HepG2 (cell line): ENCODE measurements around the gene ACER3. TPM values are rescaled to one million over a fixed set of nuclear protein-coding genes. Genes with fewer than 3 reads are reported as not detected.
A peak's percentile ranks its signal among the peaks of the same experiment; 100 is the strongest.

ENCODE experiments used
- BORCS8-MEF2B ChIP-seq: sonication (generic); formaldehyde crosslinking; IDR thresholded peaks from 2 replicates; pipeline ENCODE4 v1.8.0; 2022; ENCODE audit warnings: mild to moderate bottlenecking, missing genetic modification reagents
- E2F5 ChIP-seq: sonication (generic); formaldehyde crosslinking; conservative IDR thresholded peaks from 2 replicates; pipeline ENCODE4 v1.4.0; 2020; ENCODE audit warnings: missing genetic modification reagents
- FOXK1 ChIP-seq: sonication (generic); formaldehyde crosslinking; IDR thresholded peaks from 2 replicates; pipeline ENCODE4 v1.4.0; 2020; ENCODE audit warnings: low read depth, missing genetic modification reagents, borderline replicate concordance
- IKZF1 ChIP-seq: fragments of 450-650 bp; IDR thresholded peaks from 2 replicates; pipeline ENCODE4 v1.7.1; 2016
- IKZF5 ChIP-seq: IDR thresholded peaks from 2 replicates; pipeline ENCODE4 v1.6.1; 2018; ENCODE audit warnings: missing genetic modification reagents, mild to moderate bottlenecking, missing compliant biosample characterization
- KDM2A ChIP-seq: sonication (generic); formaldehyde crosslinking; IDR thresholded peaks from 2 replicates; pipeline ENCODE4 v1.4.0; 2020; ENCODE audit warnings: low read depth, missing genetic modification reagents, borderline replicate concordance
- LCORL ChIP-seq, 2 experiments: fragments of 450-650 bp in 1 of 2; sonication (generic) in 1 of 2; formaldehyde crosslinking in 1 of 2; IDR thresholded peaks; 2 replicates each; pipeline versions ENCODE4 v1.5.0 to v1.6.1; 2017 to 2020; ENCODE audit warnings: antibody characterized with exemption in 1 of 2, missing genetic modification reagents in 1 of 2
- MIXL1 ChIP-seq: IDR thresholded peaks from 2 replicates; pipeline ENCODE4 v1.6.1; 2016
- MXI1 ChIP-seq: IDR thresholded peaks from 3 replicates; pipeline ENCODE4 v1.6.1; 2012; ENCODE audit warnings: low read depth, low read length, inconsistent platforms, borderline replicate concordance
- POLR2AphosphoS5 ChIP-seq: IDR thresholded peaks from 2 replicates; pipeline ENCODE4 v1.6.1; 2012; ENCODE audit warnings: low read depth, low read length
- THAP8 ChIP-seq: sonication (generic); formaldehyde crosslinking; IDR thresholded peaks from 2 replicates; pipeline ENCODE4 v1.5.1; 2020; ENCODE audit warnings: missing genetic modification reagents, mild to moderate bottlenecking, borderline replicate concordance
- ZBTB37 ChIP-seq: sonication (generic); formaldehyde crosslinking; IDR thresholded peaks from 2 replicates; pipeline ENCODE4 v1.4.0; 2020; ENCODE audit warnings: mild to moderate bottlenecking, missing genetic modification reagents
- ZFP41 ChIP-seq: sonication (generic); formaldehyde crosslinking; IDR thresholded peaks from 2 replicates; pipeline ENCODE4 v1.4.0; 2020; ENCODE audit warnings: mild to moderate bottlenecking, missing genetic modification reagents, borderline replicate concordance
- ZMYM2 ChIP-seq: sonication (generic); formaldehyde crosslinking; IDR thresholded peaks from 2 replicates; pipeline ENCODE4 v1.8.0; 2022; ENCODE audit warnings: mild to moderate bottlenecking, missing genetic modification reagents
- ZNF18 ChIP-seq: sonication (generic); formaldehyde crosslinking; IDR thresholded peaks from 2 replicates; pipeline ENCODE4 v1.8.0; 2022; ENCODE audit warnings: mild to moderate bottlenecking, missing genetic modification reagents; ENCODE audit not compliant: insufficient replicate concordance
- ZNF282 ChIP-seq: fragments of 450-650 bp; IDR thresholded peaks from 2 replicates; pipeline ENCODE4 v1.6.1; 2018; ENCODE audit not compliant: partially characterized antibody
- ZNF558 ChIP-seq: sonication (generic); formaldehyde crosslinking; IDR thresholded peaks from 2 replicates; pipeline ENCODE4 v1.9.0; 2022; ENCODE audit warnings: mild to moderate bottlenecking, missing genetic modification reagents, borderline replicate concordance
- polyA plus RNA-seq, 8 experiments: library from polyadenylated mRNA; depleted of rRNA in 3 of 8; stranded (reverse) in 7 of 8; unstranded in 1 of 8; fragments of >200 nt; fragmentation: Illumina TruSeq in 4 of 8; extraction: Trizol in 4 of 8; gene quantifications; 2 replicates each; pipeline versions ENCODE4 v1.2.1 to v1.2.3, GENCODE V29; 2011 to 2016; ENCODE audit warnings: low read depth in 4 of 8, missing spikeins in 1 of 8, mixed read lengths in 1 of 8; ENCODE audit not compliant: insufficient read depth in 1 of 8
- total RNA-seq, 5 experiments: library from RNA; depleted of rRNA; stranded (reverse); fragments of >200 nt; fragmentation: Illumina TruSeq; extraction: Trizol; gene quantifications; 2 replicates each; pipeline ENCODE4 v1.2.3, GENCODE V29; 2016; ENCODE audit warnings: low read depth in 1 of 5
- TF ChIP-seq, protein P1 (sequence below): sonication (generic); formaldehyde crosslinking; IDR thresholded peaks from 2 replicates; pipeline ENCODE4 v1.8.1; 2022; ENCODE audit warnings: mild to moderate bottlenecking, missing genetic modification reagents
- TF ChIP-seq, protein P2 (sequence below): sonication (generic); formaldehyde crosslinking; IDR thresholded peaks from 2 replicates; pipeline ENCODE4 v1.8.0; 2022; ENCODE audit warnings: missing genetic modification reagents, mild to moderate bottlenecking, moderate library complexity, borderline replicate concordance

The ACER3 gene
- total and polyA plus RNA-seq, 2 of the 13 experiments (the other 11 are each of a cell fraction or from before 2014, with no cell fraction given), result 6.0 to 9.8 TPM

GRCh38 chr11:76962583-76963416 is 102.1 kb downstream of the ACER3 start (continued):
- TF ChIP-seq IKZF5 (CRISPR knock-in tag) (peak; percentile 43; the same call in 1 of the 2 replicates), ZMYM2 (CRISPR knock-in tag) (no peak), ZNF18 (CRISPR knock-in tag) (no peak), E2F5 (CRISPR knock-in tag) (no peak), ZNF282 (no peak), LCORL (IDR thresholded peaks at IDR 0.05) (no peak), LCORL (CRISPR knock-in tag; IDR thresholded peaks at IDR 0.05) (no peak), BORCS8-MEF2B (CRISPR knock-in tag) (no peak), FOXK1 (peak; percentile 69; the same call in 1 of the 2 replicates), POLR2AphosphoS5 (no peak), ZNF558 (CRISPR knock-in tag) (no peak), MIXL1 (CRISPR knock-in tag) (0 out of 2 replicates have a peak, but pooled peaks have one; percentile 64), IKZF1 (no peak), MXI1 (no peak; the same call in 2 of the 3 replicates), ZFP41 (CRISPR knock-in tag) (no peak), KDM2A (no peak), THAP8 (CRISPR knock-in tag) (no peak), ZBTB37 (CRISPR knock-in tag) (no peak)
- TF ChIP-seq, protein P1, sequence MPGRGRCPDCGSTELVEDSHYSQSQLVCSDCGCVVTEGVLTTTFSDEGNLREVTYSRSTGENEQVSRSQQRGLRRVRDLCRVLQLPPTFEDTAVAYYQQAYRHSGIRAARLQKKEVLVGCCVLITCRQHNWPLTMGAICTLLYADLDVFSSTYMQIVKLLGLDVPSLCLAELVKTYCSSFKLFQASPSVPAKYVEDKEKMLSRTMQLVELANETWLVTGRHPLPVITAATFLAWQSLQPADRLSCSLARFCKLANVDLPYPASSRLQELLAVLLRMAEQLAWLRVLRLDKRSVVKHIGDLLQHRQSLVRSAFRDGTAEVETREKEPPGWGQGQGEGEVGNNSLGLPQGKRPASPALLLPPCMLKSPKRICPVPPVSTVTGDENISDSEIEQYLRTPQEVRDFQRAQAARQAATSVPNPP (CRISPR knock-in tag), result no peak
- TF ChIP-seq, protein P2, sequence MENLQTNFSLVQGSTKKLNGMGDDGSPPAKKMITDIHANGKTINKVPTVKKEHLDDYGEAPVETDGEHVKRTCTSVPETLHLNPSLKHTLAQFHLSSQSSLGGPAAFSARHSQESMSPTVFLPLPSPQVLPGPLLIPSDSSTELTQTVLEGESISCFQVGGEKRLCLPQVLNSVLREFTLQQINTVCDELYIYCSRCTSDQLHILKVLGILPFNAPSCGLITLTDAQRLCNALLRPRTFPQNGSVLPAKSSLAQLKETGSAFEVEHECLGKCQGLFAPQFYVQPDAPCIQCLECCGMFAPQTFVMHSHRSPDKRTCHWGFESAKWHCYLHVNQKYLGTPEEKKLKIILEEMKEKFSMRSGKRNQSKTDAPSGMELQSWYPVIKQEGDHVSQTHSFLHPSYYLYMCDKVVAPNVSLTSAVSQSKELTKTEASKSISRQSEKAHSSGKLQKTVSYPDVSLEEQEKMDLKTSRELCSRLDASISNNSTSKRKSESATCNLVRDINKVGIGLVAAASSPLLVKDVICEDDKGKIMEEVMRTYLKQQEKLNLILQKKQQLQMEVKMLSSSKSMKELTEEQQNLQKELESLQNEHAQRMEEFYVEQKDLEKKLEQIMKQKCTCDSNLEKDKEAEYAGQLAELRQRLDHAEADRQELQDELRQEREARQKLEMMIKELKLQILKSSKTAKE (CRISPR knock-in tag), result peak; percentile 83
